Astrocyte (in vitro differentiated cells and primary cell): ENCODE measurements around the gene FAM117A.

ENCODE experiments used
- CTCF ChIP-seq: IDR thresholded peaks from 2 replicates; pipeline ENCODE4 v1.5.1; 2011; ENCODE audit warnings: low read depth, mild to moderate bottlenecking, inconsistent platforms, low read length, moderate library complexity; ENCODE audit not compliant: insufficient read depth
- EZH2 ChIP-seq: IDR thresholded peaks from 2 replicates; pipeline ENCODE4 v1.6.1; 2012; ENCODE audit warnings: mild to moderate bottlenecking, low read length, inconsistent platforms; ENCODE audit not compliant: insufficient read depth

DNA sequence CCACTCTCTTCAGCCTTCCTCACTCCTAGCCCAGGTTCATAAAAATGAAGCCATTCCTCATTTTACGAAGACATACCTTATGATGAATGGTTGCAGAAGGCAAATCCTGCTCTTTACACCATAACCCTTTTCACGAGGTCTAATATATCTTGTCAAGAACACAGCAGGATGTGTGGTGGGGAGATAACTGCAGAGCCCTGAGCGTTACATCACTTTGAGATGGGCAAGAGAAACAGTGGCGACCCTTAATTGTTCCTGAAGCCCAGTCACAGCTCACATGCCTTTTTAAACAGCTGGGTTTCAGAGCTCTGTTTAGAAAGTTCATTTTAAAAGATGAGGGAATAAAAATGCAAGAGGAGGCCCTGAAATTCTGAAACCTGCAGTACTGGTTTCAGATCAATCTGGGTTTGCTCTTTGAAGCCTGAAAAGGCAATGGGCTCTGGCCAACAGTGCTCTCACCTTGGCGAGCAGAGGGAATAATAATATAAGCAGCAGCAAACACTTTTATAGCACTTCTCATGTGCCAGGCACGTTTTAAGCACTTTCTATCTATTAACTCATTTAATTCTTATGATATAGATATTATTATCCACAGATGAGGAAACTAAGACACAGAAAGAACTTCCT is 2.9 kb downstream of the FAM117A start:
- TF ChIP-seq CTCF = no peak
- TF ChIP-seq EZH2 = no peak
